Parathyroid adenoma (tissue), 2 donors: ENCODE data around the gene INF2.

Experiments used
- H2AFZ ChIP-seq: fragments of 300-600 bp; sonication (generic); one replicate; pipeline ENCODE4 v1.7.0; 2017; ENCODE audit warnings: antibody characterized with exemption, mild to moderate bottlenecking
- H3K27ac ChIP-seq: fragments of 300-600 bp; sonication (generic); one replicate; pipeline ENCODE4 v1.7.0; 2017
- H3K27me3 ChIP-seq: fragments of 300-600 bp; sonication (generic); one replicate; pipeline ENCODE4 v1.7.0; 2017; ENCODE audit warnings: low read length; ENCODE audit not compliant: control insufficient read depth, insufficient read depth
- H3K36me3 ChIP-seq: fragments of 300-600 bp; sonication (generic); one replicate; pipeline ENCODE4 v1.7.0; 2017; ENCODE audit warnings: low read length; ENCODE audit not compliant: control insufficient read depth, insufficient read depth
- H3K4me1 ChIP-seq: fragments of 300-600 bp; sonication (generic); one replicate; pipeline ENCODE4 v1.7.0; 2017; ENCODE audit warnings: control low read depth
- H3K4me2 ChIP-seq: fragments of 300-600 bp; sonication (generic); one replicate; pipeline ENCODE4 v1.7.0; 2017; ENCODE audit warnings: low read length
- H3K4me3 ChIP-seq: fragments of 300-600 bp; sonication (generic); one replicate; pipeline ENCODE4 v1.7.0; 2017; ENCODE audit warnings: low read depth, low read length
- H3K79me2 ChIP-seq: fragments of 300-600 bp; sonication (generic); one replicate; pipeline ENCODE4 v1.7.0; 2017; ENCODE audit warnings: control low read depth
- H3K9ac ChIP-seq: fragments of 300-600 bp; sonication (generic); one replicate; pipeline ENCODE4 v1.7.0; 2017; ENCODE audit warnings: mild to moderate bottlenecking
- H3K9me3 ChIP-seq: fragments of 300-600 bp; sonication (generic); one replicate; pipeline ENCODE4 v1.7.0; 2017; ENCODE audit warnings: low read length; ENCODE audit not compliant: control insufficient read depth
- TF ChIP-seq, protein P1 (sequence below): fragments of 300-600 bp; sonication (generic); IDR thresholded peaks from one replicate; pipeline ENCODE4 v1.7.0; 2017; ENCODE audit warnings: antibody characterized with exemption, mild to moderate bottlenecking
- donor health status: primary hyperparathyroidism.

Gene INF2

DNA sequence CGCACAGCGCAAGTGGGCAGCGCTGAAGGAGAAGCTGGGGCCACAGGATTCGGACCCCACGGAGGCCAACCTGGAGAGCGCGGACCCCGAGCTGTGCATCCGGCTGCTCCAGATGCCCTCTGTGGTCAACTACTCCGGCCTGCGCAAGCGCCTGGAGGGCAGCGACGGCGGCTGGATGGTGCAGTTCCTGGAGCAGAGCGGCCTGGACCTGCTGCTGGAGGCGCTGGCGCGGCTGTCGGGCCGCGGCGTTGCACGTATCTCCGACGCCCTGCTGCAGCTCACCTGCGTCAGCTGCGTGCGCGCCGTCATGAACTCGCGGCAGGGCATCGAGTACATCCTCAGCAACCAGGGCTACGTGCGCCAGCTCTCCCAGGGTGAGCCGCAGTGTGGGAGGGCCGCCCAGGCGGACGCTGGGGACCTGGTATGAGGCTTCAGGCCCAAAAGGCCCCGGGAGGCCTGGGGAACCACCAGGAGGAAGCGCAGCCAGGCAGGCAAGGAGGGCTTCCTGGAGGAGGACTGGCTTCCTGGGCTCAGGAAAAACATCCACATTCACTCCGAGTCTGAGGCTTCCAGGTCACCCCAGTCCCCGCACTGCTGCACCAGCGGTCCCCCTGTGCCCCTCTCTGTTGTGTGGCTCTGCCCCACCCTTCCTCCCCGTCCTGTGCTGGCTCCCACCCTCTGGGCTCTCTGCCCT is 12.1 kb downstream of the INF2 start:
- Histone ChIP-seq H3K27me3 (no peaks in the 10 kb centered on the region), H3K27ac (no peak overlapping the region), H2AFZ (no peak overlapping the region), H3K4me1 (no peaks in the 10 kb centered on the region), H3K79me2 (no peaks in the 10 kb centered on the region), H3K4me3 (no peak overlapping the region), H3K9ac (no peak overlapping the region), H3K4me2 (no peak overlapping the region), H3K36me3 (no peaks in the 10 kb centered on the region), H3K9me3 (no peaks in the 10 kb centered on the region)
- TF ChIP-seq, protein P1, sequence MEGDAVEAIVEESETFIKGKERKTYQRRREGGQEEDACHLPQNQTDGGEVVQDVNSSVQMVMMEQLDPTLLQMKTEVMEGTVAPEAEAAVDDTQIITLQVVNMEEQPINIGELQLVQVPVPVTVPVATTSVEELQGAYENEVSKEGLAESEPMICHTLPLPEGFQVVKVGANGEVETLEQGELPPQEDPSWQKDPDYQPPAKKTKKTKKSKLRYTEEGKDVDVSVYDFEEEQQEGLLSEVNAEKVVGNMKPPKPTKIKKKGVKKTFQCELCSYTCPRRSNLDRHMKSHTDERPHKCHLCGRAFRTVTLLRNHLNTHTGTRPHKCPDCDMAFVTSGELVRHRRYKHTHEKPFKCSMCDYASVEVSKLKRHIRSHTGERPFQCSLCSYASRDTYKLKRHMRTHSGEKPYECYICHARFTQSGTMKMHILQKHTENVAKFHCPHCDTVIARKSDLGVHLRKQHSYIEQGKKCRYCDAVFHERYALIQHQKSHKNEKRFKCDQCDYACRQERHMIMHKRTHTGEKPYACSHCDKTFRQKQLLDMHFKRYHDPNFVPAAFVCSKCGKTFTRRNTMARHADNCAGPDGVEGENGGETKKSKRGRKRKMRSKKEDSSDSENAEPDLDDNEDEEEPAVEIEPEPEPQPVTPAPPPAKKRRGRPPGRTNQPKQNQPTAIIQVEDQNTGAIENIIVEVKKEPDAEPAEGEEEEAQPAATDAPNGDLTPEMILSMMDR, result no peak

DNA sequence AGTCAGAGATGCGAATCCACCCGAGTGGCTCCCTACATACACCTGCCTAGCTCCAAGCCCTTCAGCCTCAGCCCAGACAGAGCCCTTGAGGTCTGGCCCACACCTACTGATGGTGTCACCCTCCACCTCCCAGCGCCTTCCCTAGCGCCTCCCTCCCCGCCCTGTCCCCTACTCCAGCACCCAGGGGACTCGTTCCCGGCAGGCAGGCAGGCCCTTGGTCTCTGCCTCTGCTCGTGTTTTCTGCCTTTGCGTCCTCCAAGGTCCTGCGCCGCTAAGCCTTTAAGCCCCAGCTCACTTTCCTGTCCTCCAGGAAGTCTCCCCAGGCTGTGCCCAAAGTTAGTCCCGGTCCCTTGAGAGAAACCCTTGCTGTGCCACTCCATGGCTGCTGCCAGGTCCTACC is 12.7 kb downstream of the INF2 start:
- Histone ChIP-seq H3K9me3 (no peaks in the 10 kb centered on the region), H3K27me3 (no peaks in the 10 kb centered on the region), H2AFZ (no peak overlapping the region), H3K79me2 (no peaks in the 10 kb centered on the region), H3K4me1 (no peaks in the 10 kb centered on the region), H3K4me2 (no peak overlapping the region), H3K4me3 (no peak overlapping the region), H3K27ac (no peak overlapping the region), H3K36me3 (no peaks in the 10 kb centered on the region), H3K9ac (no peak overlapping the region)
- TF ChIP-seq, protein P1, result no peak

- Histone ChIP-seq H3K27me3 (no peaks in the 10 kb centered on the region), H3K36me3 (no peaks in the 10 kb centered on the region), H3K4me3 (no peak overlapping the region), H3K4me2 (no peak overlapping the region), H3K79me2 (no peaks in the 10 kb centered on the region), H3K9me3 (no peaks in the 10 kb centered on the region), H3K4me1 (no peaks in the 10 kb centered on the region), H3K27ac (no peak overlapping the region), H2AFZ (no peak overlapping the region), H3K9ac (no peak overlapping the region)
- TF ChIP-seq, protein P1, result no peak
These were observed 13.3 kb downstream of the INF2 start for GRCh38 chr14:104702673-104703072.

DNA sequence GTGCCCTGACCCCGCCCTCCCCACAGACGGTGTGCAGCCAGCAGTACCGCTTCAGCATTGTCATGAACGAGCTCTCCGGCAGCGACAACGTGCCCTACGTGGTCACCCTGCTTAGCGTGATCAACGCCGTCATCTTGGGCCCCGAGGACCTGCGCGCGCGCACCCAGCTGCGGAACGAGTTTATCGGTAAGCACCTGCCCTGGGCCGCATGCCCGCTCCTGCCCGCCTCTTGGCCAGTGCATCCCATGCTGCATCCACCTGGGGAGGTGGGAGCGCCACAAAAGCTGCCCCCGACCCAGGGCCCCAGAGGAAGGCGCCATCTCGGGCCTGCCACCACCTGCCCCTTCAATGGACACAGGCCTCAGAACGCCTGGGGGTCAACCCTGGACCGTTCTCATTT is 13.9 kb downstream of the INF2 start:
- no peaks in the 10 kb centered on the region for H3K36me3 ChIP-seq
- H3K4me1 ChIP-seq, result no peaks in the 10 kb centered on the region
- no peak overlapping the region for H3K4me2 ChIP-seq
- no peaks in the 10 kb centered on the region for H3K79me2 ChIP-seq
- TF ChIP-seq, protein P1, result no peak
- no peaks in the 10 kb centered on the region for H3K9me3 ChIP-seq
- H3K27me3 ChIP-seq, result no peaks in the 10 kb centered on the region
- H3K27ac ChIP-seq, result no peak overlapping the region
- H2AFZ ChIP-seq, result no peak overlapping the region
- no peak overlapping the region for H3K4me3 ChIP-seq
- H3K9ac ChIP-seq, result no peak overlapping the region

DNA sequence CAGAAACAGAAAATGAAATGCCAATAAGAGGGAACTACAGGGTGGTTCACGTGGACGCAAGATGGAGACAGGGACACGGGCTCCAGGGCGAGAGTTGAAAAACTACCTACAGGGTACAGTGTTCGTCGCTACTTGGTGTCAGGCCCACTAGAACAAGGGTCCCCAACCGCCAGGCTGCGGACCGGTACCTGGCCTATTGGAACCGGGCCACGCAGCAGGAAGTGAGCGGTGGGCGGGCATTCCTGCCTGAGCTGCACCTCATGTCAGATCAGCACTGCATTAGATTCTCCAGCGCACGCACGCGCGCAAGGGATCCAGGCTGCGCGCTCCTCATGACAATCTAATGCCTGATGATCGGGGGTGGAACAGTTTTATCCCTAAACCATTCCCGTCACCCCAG is 14.8 kb downstream of the INF2 start:
- H2AFZ ChIP-seq, result no peak overlapping the region
- no peaks in the 10 kb centered on the region for H3K27me3 ChIP-seq
- no peak overlapping the region for H3K27ac ChIP-seq
- no peaks in the 10 kb centered on the region for H3K36me3 ChIP-seq
- no peak overlapping the region for H3K4me3 ChIP-seq
- H3K79me2 ChIP-seq, result no peaks in the 10 kb centered on the region
- H3K9ac ChIP-seq, result no peak overlapping the region
- H3K4me2 ChIP-seq, result no peak overlapping the region
- H3K4me1 ChIP-seq, result no peaks in the 10 kb centered on the region
- H3K9me3 ChIP-seq, result no peaks in the 10 kb centered on the region
- TF ChIP-seq, protein P1, result no peak
